Stimulated activated CD4-positive, alpha-beta T cell treated with anti-CD3 and anti-CD28 coated beads, Interleukin-15, amount 100 ng/mL, for 24 hours (primary cell): ENCODE results near the gene SETD1A.
"Not testable (repeated sequence)": the region's sequence is repeated elsewhere in the genome, so short reads cannot be mapped to it uniquely, and the experiment has no call there.

Experiments
- DNase-seq: peaks from one replicate; pipeline ENCODE4 v3.0.0-alpha.2; 2020

SETD1A gene

DNA sequence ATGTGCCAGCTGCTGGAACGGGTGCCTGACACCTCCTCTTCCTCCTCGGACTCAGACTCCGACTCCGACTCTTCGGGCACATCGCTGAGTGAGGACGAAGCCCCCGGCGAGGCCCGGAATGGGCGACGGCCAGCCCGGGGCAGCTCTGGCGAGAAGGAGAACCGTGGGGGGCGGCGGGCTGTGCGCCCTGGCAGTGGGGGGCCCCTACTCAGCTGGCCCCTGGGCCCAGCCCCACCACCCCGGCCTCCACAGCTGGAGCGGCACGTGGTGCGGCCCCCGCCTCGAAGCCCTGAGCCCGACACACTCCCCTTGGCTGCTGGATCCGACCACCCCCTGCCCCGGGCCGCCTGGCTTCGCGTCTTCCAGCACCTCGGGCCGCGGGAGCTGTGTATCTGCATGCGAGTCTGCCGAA is 27.4 kb upstream of the SETD1A start:
- DNase-seq, result no peak

DNA sequence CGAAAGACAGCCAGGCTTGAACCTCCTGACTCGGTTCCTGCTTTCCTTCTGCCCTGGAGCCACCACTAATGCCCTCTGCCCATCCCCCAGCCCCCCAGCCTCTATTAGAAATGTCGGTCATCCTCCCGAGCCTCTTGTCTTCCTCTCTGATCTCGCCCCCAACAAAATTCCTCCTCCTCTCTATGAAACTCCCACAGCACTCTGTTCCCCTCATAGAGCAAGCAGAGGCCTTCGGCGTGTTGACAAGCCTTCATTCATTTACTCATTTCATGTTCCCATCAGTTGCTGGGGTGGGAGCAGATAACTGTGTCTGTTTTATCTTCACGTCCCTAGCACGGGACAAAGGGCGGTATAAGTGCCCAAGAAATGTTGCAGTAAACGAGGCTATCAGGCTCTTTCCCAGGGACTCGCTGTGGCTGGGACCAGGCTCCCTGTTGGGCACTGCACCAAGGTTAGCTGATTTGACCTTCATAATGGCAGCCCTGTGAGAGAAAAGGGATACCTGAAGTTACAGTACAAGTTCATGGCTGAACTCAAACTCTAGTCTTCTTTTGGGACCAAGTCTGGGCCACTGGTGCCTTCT is 26.4 kb upstream of the SETD1A start:
- no peak for DNase-seq

DNA sequence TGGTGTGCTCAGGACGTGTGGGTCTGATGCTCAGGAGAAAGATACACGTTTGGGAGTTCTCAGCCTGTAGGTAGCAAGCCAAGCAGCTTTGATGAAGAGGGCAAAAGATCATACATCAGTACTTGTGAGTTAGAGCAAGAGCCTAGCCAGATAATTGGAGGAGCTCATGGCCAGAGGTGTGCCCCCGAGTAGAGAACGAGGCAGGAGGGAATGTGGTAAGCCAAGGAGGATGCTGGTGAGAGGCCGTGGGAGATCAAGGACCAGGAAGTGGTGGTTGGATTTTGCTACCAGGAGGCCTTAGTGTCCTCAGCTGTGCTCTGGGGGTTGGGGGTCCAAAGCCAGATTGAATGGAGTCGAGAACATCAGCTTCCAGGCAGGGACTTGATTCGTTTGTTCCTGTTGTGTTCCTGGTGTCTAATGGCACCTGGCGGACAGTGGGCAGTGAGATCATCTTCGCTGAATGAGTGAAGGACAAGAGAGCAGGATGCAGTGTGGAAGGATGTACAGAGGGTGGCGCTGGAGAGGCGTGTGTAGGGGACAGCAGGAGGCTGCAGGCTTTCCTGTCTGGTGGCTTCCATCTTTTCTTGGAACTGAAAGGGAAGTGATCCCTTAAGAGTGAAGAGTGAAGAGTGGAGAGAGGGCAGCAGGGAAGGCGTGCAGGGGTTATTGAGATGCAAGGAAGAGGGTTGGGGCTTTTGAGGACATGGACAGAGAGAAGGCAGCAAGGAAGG is 22.6 kb upstream of the SETD1A start:
- DNase-seq, result peak; percentile 46

DNA sequence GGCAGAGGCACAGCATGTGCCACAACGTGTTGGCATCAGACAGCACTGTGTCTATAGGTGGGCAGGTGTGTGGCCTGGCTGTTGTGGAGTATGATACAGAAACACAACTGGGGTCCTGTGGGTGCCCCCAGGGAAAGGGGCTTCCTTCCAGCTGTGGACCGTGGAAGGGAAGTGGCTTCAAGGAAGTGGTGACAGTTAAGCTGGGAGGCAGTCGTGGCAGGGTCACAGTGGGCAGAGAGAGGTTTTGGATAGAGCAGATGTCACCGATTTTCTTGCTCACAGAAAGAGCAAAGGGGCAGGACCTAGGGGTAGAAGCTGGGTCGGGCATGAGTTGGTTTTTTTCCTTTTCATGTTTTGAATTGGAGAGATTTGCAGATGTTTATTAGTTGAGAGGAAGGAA is 19.9 kb upstream of the SETD1A start:
- DNase-seq, result no peak

DNA sequence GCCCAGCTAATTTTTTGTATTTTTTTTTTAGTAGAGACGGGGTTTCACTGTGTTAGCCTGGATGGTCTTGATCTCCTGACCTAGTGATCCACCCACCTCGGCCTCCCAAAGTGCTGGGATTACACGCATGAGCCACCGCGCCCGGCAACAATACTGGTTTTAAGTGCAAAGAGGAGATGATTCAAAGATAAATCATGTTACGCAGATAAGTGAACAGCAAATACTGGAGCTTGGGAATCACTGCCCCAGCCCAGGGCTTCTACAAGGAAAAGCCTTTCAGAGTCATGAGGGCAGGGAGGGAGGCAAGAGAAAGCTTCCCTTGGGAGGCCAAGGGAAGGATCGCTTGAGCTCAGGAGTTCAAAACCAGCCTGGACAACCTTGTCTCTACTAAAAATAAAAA is 18.0 kb upstream of the SETD1A start:
- not testable (repeated sequence) for DNase-seq

DNA sequence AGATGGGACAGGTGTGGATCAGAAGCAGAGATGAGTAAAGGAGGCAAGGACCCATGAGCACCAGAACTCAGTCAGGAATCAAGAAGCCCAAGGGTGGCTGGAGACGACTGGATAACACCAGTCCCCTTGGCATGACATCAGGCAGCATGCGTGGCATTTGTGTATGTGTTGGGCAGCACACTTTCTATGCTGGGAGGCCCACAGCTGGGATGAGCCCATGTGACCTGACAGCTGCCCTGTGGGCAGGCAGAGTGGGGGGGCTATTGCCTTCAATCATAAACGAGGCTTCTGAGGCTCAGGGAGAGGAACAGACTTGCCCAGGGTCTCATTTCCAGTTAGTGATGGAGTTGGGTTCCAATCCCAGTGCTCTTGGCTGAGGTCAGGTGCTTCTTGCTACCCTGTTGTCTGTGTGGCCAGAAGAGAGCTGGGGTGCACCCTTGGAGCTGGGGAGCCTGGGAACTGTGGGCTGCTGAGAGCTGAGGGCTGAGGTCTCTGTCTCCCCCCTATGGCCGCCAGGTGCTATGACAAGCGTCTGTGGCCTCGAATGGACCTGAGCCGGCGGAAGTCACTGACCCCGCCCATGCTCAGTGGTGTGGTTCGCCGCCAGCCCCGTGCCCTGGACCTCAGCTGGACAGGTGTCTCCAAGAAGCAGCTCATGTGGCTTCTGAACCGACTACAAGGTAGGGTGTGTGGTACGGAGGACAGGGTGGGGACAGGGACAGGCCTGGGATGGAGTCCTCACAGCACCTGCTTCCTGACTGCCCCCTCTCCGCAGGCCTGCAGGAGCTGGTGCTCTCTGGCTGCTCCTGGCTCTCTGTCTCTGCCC is 15.7 kb upstream of the SETD1A start:
- DNase-seq, result peak; percentile 78

DNA sequence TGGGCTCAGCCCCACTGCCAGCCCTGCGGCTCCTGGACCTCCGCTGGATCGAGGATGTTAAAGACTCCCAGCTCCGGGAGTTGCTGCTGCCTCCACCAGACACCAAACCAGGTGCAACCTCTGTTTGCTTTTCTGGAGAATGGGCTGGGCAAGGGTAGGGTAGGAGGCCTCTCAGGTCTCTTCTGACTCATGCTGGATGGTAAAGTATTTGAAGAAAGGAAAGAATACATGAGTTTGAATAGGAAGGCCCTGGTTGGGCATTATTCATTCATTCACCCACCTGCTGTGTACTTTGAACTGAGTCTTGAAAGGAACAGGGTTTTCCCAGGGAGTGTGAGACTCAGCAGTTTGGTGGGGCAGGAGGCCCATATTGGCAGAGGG is 15.1 kb upstream of the SETD1A start:
- DNase-seq, result no peak

DNA sequence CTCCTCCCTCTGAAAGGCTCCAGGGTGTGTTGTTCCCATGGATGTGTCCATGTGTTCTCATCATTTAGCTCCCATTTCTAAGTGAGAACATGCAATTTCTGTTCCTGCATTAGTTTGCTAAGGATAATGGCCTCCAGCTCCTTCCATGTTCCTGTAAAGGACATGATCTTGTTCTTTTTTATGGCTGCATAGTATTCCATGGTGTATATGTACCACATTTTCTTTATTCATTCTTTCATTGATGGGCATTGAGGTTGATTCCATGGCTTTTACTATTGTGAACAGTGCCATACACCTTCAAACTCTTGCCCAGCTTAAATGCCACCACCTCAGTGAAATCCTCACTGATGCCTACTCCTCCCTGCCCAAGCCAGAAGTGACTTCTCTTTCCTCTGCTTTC is 13.2 kb upstream of the SETD1A start:
- no peak for DNase-seq

DNA sequence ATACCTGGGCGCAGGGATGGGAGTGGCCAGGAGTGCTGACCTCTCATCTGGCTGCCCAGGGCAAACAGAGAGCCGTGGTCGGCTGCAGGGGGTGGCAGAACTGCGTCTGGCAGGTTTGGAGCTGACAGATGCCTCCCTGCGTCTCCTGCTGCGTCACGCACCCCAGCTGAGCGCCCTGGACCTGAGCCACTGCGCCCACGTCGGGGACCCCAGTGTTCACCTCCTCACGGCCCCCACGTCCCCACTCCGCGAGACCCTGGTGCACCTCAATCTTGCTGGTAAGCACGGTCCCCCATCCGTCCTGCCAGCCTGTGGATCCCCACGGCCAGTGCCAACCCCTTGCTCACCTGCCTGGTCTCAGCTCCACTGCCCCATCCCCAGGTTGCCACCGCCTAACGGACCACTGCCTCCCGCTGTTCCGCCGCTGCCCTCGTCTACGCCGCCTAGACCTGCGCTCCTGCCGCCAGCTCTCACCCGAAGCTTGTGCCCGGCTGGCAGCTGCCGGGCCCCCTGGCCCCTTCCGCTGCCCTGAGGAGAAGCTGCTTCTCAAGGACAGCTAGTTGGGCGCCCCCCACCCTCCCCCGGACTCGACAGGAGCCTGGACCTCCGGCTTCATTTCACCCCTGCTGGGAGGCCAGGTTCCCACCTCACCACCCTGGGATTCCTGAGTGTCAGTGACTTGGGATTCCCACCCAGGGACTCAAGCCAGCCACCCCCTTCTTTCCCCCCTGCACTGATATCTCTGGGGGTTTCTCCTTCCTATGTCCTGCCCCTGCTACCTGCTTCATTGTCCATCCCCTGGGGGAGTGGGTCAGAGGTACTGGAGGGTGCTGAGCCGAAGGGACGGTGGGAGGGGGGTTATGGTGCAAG is 10.6 kb upstream of the SETD1A start:
- no peak for DNase-seq

DNA sequence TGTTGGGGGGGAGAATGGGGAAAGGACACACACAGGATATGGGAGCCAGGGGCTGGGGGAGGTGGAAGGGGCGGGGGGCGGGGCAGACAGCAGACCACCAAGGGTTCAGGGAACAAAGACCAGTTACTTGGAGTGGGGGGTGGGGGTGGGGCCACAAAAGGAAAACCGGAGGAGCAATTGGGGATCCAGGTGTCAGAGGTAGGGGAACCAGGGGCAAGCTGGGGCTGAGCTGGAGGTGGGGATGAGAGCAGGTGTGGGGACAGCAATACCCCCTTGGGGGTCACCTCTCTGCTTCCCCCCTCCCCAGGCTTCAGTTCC is 10.1 kb upstream of the SETD1A start:
- no peak for DNase-seq

DNA sequence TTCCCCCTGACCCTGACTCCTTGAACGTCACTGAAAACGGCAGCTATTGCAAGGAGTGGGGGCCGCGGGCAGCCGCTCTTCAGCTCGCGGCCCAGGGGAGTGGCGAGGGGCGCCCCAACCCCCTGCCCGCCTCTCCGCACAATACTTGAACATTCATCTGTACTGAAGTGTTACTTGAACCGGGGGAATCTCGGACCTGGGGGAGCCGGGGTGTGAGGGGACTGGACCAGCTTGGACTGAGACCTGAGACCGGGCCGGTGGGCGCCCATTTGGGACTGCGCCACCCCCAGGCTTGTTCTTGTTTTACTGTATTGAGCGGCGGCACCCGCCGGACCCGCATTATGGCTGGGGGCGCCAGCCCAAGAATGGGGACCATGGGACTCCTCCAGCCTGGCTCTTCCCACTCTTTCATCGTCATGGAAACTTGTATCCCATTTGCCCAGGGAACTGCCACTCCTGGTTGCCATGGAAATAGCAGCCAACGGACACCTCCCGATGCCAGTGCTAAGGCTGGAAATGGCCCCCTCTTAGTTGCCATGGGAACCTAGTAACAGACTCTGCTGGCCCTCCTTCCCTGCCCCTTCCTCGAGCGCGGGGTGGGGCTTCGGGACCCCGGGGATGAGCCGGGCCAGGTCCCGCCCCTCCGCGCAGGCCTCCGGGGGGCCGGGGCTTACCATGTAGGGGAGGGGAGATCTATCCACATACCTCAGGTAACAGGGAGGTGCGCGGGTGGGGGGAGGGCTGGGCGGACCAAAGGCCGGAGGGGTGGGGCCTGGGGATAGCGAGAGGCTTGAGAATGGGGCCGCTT is 9.5 kb upstream of the SETD1A start:
- no peak for DNase-seq

DNA sequence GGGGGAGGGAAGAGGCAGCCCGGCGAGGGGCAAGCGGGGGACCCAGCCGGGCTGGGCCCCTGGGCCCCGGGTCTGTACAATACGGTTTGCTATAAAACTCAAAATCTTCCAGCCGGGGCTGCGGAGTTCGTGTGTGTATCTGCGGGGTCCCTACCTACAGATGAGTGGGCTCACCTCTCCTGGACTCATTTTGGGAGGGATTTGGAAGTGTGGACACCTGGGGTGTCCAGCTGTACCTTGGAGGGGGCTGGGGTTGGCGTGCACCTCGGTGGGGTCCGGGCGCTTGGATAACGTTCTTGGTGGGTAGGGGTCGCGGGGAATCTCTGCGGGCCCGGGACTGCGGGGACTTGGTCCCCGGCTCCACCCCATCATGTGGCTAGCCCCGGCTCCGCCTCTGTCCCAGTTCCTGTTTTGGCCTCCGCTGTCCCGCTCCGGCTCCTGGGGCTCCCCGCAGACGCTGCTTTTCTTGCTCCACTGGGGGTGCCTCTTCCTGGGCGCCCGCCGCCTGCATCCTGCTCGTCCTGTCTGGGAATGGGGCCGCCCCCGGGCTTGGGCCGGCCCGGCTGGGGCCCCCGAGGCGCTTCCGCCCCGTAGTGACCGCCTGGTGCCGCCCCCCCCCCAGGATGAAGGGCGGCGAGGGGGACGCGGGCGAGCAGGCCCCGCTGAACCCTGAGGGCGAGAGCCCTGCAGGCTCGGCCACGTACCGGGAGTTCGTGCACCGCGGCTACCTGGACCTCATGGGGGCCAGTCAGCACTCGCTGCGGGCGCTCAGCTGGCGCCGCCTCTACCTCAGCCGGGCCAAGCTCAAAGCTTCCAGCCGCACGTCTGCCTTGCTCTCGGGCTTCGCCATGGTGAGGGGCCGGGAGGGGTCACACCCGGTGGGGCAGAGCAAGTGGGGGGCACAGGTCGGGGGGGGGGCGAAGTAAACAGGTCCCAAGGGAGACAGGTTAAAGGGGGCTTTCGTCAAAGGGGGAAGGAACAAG is 8.6 kb upstream of the SETD1A start, which contains the start of gene ORAI3:
TSS of gene ORAI3 (plus strand) at position 402 of the 983 bp plus-strand sequence. CDS start at position 624, 222 bp downstream.
- DNase-seq, result peak; percentile 70

DNA sequence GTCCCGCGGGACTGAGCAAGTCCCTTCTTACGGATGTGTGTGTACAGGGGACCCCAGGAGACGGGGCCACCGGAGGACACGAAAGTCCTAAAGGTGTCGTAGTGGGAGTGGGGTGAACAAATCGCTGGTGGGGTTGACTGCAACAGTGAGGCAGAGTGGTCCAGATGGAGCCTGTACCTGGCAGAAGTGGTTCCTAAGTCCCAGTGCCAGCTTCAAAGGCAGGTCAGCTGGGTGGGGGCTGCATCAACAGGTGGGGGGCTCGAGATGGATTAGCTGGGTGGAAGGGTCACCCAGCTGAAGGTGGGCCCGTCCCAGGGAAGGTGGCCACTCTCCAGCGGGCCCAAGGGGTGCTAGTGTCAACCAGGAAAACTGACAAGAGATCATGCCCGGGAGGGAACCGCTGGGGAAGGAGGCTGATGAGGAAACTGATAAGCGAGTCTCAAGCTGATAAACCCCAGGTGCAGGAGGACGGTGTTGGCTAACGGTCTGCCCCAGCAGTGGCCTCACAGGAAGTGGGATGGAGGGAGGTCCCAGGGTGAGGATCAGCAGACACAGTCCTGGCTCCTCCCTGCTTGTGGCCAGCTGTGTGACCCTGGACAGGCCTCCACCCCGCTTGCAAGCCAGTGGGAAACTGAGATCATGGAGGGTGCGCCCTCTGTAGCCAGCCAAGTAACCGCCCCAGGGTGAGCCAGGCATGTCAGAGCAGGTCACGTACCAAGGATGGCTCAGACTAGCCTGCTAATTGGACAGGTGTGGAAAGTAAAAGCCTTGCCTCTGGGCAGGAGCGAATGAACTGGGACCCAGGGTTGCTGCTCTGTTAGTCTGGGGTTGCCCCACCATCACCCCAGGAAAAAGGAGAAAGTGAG is 7.7 kb upstream of the SETD1A start:
- peak; percentile 57 for DNase-seq

DNA sequence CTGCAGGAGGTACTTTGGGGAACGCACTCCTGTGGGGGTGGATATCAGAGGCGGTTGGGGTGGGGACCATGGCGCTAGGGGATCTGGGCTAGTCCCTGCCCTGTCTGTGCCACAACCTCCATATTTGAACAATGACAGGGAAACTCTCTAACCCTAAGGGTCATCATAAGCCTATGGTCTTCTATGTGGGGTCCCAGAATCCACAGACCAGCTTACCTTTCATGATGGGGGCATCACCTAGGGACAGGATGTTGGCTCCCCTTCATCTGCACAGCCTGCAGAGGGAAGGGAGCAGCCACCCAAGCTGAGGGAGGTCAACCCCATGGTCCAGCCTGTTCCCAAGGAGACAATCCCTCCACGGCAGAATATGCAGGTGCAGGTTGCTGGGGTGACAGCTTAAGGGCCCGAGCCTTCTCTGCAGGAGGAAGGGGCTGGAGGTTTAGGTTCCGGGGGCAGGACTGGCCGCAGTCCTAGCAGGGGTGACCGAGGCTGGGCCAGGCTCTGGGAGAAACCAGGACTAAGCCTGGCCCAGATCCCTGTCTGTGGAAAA is 7.0 kb upstream of the SETD1A start:
- no peak for DNase-seq

DNA sequence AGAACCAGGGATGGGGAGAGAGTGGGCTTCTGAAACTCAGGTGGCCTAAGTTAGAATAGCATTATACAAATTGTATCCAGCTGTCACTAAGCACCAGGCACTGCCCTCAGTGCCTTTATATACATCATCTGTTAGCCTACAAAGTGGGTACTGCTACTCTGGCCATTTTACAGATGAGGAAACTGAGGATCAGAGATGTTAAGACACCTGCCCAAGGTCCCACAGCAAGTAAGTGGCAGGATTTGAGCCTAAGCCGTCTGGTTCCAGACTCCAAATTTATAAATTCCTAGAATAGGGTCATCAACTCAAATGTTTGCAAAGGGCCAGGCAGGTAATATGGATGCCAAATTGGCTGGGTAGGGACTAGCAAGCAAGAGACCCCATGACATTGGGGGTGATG is 6.4 kb upstream of the SETD1A start:
- no peak for DNase-seq

DNA sequence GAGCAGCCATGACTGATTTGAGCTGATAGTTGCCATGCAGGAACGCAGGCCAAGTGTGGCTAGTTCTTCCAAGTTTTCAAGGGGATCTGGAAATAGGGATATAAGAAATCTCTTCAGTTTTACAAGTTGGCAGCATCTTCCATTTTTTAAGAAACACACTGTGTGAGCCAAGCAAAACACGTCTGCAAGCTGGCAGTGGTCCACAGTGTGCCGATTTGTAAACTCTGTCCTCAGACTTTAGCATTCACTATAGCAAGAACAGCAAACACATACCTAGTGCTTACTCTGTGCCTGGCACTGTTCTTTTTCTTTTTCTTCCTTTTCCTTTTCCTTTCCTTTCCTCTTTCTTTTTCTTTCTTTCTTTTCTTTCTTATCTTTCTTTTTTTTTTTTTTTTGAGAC is 5.8 kb upstream of the SETD1A start:
- DNase-seq, result no peak

DNA sequence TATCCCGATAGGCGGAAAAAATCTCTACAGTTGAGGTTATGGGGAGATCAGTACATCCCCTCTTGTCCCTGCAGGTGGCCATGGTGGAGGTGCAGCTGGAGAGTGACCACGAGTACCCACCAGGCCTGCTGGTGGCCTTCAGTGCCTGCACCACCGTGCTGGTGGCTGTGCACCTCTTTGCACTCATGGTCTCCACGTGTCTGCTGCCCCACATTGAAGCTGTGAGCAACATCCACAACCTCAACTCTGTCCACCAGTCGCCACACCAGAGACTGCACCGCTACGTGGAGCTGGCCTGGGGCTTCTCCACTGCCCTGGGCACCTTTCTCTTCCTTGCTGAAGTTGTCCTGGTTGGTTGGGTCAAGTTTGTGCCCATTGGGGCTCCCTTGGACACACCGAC is 4.4 kb upstream of the SETD1A start:
- no peak for DNase-seq

DNA sequence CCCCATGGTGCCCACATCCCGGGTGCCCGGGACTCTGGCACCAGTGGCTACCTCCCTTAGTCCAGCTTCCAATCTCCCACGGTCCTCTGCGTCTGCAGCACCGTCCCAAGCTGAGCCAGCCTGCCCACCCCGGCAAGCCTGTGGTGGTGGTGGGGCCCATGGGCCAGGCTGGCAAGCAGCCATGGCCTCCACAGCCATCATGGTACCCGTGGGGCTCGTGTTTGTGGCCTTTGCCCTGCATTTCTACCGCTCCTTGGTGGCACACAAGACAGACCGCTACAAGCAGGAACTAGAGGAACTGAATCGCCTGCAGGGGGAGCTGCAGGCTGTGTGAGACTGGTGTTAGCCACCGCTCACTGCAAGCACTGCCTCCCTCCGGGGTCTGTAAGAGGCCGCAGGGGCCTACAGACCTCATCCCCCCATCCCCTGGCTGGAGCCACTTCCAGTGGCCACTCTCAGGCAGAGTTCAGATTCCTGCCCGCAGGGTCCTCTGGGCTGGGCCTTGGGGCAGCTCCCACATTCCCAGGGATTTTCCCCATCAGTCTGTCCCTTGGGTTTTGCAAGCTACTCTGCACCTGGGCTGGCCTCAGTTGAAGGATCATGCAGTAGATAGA is 3.9 kb upstream of the SETD1A start:
- DNase-seq, result peak; percentile 77

DNA sequence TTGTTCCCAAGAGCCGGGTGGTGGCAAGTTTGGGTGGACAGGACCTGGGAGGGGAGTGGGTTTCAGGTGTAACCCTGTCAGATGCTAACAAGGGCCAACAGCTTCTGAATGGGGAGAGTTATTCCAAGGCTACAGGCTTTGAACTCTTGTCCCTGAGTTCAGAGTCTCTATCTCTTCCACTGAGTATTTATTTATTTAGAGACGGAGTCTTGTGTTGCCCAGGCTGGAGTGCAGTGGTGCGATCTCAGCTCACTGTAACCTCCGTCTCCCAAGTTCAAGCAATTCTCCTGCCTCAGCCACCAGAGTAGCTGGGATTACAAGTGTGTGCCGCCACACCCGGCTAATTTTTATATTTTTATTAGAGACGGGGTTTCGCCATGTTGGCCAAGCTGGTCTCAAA is 2.6 kb upstream of the SETD1A start:
- no peak for DNase-seq
